AG08395 (cell line): ENCODE measurements around the gene TEX2.
"Not testable (repeated sequence)": the region's sequence is repeated elsewhere in the genome, so short reads cannot be mapped to it uniquely, and the experiment has no call there.

Experiments
- DNase-seq: peaks from one replicate; pipeline ENCODE4 v3.0.0; 2012; ENCODE audit warnings: mixed read lengths, low spot score

Gene TEX2

GRCh38 chr17:64212122-64212521 is 50.9 kb downstream of the TEX2 start:
- DNase-seq: peak; percentile 40

GRCh38 chr17:64209983-64210382 is 53.1 kb downstream of the TEX2 start:
- DNase-seq: no peak

- no peak for DNase-seq
These were observed 53.6 kb downstream of the TEX2 start for GRCh38 chr17:64209356-64209941.

GRCh38 chr17:64208656-64209055 is 54.4 kb downstream of the TEX2 start:
- not testable (repeated sequence) for DNase-seq

- DNase-seq: no peak
These were observed 57.3 kb downstream of the TEX2 start for GRCh38 chr17:64205804-64206203.

- DNase-seq: no peak
These were observed 59.4 kb downstream of the TEX2 start for GRCh38 chr17:64203630-64204029.

GRCh38 chr17:64202683-64203344 is 60.2 kb downstream of the TEX2 start:
- DNase-seq: peak; percentile 80

- DNase-seq: peak; percentile 66
These were observed 62.7 kb downstream of the TEX2 start for GRCh38 chr17:64200080-64201032.

GRCh38 chr17:64198331-64199090 is 64.5 kb downstream of the TEX2 start:
- no peak for DNase-seq

- peak; percentile 71 for DNase-seq
These were observed 66.5 kb downstream of the TEX2 start for GRCh38 chr17:64196601-64197000.

- DNase-seq: no peak
These were observed 69.5 kb downstream of the TEX2 start for GRCh38 chr17:64193561-64193960.

GRCh38 chr17:64192589-64192988 is 70.5 kb downstream of the TEX2 start:
- no peak for DNase-seq

GRCh38 chr17:64190472-64190871 is 72.6 kb downstream of the TEX2 start:
- DNase-seq: no peak

GRCh38 chr17:64188088-64188487 is 75.0 kb downstream of the TEX2 start:
- no peak for DNase-seq

GRCh38 chr17:64187093-64187895 is 75.8 kb downstream of the TEX2 start:
- DNase-seq: no peak

- no peak for DNase-seq
These were observed 76.6 kb downstream of the TEX2 start for GRCh38 chr17:64186171-64187092.

- DNase-seq: not testable (repeated sequence)
These were observed 77.5 kb downstream of the TEX2 start for GRCh38 chr17:64185557-64185956.

- no peak for DNase-seq
These were observed 78.0 kb downstream of the TEX2 start for GRCh38 chr17:64185101-64185500.

- peak; percentile 44 for DNase-seq
These were observed 79.2 kb downstream of the TEX2 start for GRCh38 chr17:64183815-64184214.
